ENCODE measurements around the gene MCRS1.
A peak's percentile ranks its signal among the peaks of the same experiment; 100 is the strongest.
"Not testable (repeated sequence)": the region's sequence is repeated elsewhere in the genome, so short reads cannot be mapped to it uniquely, and the experiment has no call there.

The MCRS1 gene

DNA sequence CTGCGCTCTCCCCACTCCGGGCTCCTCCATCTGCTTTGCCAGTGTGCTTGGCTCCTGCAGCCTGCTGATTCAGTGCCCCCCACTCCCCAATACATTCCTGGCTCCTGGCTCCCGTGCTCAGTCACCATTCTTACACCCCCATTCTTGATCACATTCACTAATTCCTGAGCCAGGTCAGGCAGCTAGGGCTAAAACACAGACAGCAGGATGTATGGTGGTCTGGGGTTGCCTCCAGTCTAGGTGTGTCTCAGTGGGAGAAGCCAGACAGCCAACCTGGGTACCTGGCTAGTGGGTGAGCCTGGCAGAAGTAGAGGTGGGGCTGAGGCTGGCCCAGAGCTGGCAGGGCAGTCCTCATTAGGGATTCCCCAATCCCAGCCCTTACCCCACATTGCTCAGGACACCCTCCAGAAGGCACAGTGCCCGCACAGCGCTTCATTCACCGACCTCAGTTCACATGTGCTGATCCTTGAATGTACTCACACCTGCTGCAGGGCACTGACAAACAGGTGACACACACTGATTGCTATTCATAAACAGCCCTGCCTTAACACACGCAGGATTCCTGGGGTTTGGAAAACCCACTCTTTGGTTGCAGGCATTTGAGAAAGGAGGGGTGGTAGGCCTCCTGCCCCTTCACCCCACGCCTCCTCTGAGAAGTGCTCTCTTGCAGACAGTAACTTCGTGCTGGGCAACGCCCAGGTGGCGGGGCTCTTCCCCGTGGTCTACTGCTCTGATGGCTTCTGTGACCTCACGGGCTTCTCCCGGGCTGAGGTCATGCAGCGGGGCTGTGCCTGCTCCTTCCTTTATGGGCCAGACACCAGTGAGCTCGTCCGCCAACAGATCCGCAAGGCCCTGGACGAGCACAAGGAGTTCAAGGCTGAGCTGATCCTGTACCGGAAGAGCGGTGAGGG, 27.5 kb downstream of the MCRS1 start:
- no peak for DNase-seq

GRCh38 chr12:49539406-49540228, 28.3 kb downstream of the MCRS1 start:
- DNase-seq: no peak

DNA sequence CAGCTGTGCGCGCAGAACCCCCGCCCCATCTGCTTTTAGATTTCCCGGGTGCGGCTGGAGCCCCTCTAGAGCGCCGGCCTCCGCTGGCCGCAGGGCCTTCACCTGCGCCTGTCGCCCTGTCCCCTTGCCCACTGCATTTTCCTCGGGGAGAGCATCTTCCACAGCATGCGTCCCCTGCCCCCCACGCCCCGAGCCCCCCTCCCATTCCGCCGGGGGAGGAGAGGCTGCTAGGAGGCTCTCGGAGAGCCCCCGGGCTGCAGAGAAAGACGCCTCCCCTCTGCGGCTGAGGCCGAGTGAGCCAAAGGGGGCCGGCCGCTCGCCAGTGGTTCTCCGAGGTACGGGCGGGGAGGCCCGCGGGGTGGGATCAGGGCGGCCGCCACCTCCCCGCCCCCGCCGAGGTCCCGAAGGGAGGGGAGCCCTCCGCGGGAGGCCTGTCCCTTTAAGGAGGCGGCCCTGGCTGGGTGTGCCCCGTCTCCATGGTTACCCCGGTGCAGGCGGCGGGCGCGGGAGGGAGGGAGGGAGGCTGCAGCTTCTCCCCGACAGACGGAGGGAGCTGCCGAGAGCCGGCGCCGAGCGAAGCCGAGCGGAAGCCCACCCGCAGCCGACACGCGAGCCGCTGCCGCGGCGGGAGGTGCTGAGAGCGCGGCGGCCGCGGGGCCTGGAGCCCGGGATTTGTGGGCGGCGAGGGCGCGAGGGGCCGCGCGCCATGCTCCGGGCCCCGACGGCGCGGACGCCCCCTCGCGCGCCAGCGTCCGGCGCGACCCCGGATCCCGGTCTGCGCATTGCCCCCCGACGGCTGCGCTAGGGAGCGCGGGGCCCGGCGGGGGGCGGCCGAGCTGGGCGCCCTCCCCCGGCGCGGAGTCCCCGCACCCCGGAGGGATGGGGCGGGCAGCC, 29.2 kb downstream of the MCRS1 start, which contains the start of gene KCNH3:
TSS of gene KCNH3 (plus strand) at position 521 of the 894 bp plus-strand sequence. CDS start 387 bp downstream, outside the sequence.
- DNase-seq: peak; percentile 94

- peak; percentile 37 for DNase-seq
Measured at GRCh38 chr12:49537752-49538509, 30.0 kb downstream of the MCRS1 start.

GRCh38 chr12:49537231-49537751, 30.7 kb downstream of the MCRS1 start:
- DNase-seq: no peak

DNA sequence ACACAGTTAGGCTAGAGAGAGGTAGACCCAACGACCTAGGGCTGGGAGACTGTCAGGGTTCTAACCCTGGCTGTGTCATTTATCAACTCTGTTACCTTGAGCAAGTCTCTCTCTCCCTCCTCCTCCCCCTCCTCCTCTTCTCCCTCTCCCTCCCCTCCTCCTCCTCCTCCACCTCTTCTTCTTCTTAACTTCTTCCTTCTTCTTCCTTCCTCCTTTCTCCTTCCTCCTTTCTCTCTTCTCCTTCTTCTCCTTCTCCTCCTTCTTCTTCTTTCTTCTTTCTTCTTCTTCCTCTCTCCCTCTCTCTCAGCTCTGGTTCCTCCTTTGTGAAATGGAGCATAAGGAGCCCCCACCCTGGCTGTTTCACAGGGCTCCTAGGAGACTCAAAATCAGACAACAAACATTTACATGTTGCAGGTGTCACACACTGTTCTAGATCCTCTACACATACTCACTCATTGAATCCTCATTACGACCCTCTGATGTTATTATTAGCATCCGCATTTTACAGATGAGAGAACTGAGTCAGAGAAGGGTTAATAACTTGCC, 31.3 kb downstream of the MCRS1 start:
- DNase-seq: no peak

- DNase-seq: no peak
Measured at GRCh38 chr12:49535921-49536525, 31.9 kb downstream of the MCRS1 start.

- DNase-seq: no peak
Measured at GRCh38 chr12:49534731-49535278, 33.1 kb downstream of the MCRS1 start.

- not testable (repeated sequence) for DNase-seq
Measured at GRCh38 chr12:49534122-49534521, 33.8 kb downstream of the MCRS1 start.

- no peak for DNase-seq
Measured at GRCh38 chr12:49533331-49533730, 34.6 kb downstream of the MCRS1 start.

DNA sequence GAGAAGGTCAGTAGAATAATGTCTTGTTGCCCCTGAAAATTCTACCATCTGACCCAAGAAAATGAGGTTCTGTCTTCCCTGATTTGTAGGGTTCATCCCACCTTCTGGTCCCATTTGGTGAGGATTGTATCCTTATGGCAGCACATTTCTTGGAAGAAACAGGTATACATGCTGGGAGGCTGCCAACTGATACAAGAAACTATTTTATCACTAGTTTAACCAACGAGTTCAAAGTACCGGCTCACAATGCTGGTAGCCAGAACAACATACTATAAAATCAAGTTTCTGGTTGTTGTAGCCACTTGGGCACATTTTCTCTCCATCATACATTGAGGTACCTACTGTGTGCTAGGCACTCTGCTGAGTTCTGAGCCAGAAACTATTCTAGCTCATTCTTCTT, 36.2 kb downstream of the MCRS1 start:
- no peak for DNase-seq

DNA sequence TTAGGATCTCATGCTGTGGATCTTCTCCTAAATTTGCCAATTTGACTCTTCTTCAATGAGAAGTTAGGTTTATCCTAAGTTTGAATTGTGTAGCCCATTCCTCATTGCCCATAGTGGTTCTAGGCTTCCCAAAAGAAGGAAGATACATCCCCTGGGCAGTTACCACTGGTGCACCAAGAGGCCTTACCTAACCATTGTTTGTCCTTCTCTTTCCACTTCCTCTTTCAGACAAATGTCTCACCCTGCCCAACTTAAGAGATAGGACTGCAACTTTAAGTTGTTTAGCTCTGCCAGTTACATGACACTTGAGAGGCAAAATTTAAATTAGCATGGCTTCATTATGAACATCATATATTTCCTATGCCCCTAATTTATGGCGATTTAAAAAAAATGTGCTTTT, 38.5 kb downstream of the MCRS1 start:
- DNase-seq: no peak

- DNase-seq: no peak
Measured at GRCh38 chr12:49527361-49528130, 40.4 kb downstream of the MCRS1 start.

DNA sequence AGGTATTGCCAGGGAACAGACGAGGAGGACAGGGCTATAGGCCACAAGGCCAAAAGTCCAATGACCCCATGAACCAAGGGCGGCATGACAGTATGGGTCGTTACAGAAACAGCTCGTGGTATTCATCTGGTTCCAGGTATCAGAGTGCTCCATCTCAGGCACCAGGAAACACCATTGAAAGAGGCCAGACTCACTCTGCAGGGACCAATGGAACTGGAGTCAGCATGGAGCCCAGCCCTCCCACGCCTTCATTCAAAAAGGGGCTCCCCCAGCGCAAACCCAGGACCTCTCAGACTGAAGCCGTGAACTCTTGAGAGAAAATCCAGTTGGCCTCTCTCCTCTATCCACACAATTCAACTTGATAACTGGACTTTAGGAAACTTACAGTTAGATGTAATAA, 42.0 kb downstream of the MCRS1 start:
- no peak for DNase-seq

DNA sequence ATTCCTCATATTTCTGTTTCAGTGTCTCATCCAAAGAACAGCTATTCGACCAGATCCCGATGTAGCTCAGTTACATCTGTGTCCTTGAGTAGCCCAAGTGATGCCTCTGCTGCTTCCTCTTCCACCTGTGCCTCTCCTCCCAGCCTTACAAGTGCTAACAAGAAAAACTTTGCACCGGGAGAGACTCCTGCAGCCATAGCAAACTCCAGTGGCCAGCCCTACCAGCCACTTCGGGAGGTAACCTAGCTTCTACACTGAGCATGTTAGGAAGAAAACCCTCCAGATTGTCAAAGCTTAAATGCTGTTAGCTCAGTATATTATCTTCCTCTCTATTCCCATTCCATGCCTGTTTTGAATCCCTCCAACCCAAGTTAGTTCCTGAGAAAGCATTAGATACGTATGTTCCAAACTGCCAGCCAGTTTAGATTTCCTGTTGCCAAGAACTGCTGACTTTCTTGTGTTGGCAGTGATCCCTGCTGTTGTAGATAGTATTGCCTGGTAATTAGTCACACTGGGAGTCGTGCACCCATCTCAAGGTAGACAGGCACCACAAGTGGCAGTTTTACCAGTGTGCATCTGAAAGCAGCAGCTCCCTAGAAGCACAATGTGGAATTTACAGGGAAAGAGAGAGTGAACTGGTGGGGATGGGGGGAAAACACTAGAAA, 43.1 kb downstream of the MCRS1 start:
- no peak for DNase-seq

DNA sequence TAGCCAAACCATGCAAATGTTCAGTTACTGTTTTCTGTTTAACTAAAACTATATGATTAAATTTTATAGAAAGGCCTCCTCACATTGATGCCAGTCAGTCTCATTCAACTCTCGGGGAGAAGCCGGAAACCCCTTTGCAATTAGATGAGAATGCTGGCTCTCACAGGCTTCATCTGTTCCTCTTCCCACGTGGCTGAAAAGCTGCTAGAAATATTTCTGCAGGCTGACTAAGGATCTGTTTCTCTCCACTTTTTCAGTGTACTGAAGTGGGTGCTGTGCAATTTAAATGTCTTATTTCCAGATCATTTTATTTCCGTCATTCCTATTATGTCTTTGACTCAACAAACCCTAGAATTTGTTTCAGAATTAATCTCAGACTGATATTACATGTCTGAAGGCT, 46.6 kb downstream of the MCRS1 start:
- DNase-seq: no peak

- DNase-seq: no peak
Measured at GRCh38 chr12:49519574-49519936, 48.4 kb downstream of the MCRS1 start.

DNA sequence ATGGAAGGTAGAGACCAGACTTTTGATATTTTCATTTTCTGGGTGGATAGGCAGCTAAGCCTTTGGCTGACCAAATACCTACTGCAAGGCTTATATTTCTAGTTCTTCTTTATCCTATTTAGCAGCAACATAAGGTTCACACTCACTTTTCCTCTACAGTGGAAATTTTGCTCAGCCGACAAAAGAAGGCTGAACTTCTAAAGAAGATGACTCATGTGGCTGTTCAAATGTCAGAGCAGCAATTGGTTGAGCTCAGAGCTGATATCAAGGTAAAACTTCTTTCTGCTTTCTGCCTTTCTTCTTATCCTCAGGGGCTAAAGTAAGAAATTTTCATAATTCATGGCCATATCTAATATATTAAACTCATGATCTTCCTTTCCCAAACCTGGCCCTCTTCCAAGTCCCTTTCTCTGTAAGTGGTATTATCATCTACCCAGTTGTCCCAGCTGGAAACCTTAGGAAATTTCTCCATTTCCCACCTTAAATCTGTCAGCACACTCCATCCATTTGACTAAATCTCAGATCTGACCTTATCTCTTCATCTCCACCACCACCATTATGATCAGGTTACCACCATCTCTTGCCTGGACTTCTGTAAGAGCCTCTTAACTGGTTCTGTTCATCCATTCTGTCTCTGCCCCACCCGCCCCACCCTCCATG, 48.9 kb downstream of the MCRS1 start:
- DNase-seq: no peak

DNA sequence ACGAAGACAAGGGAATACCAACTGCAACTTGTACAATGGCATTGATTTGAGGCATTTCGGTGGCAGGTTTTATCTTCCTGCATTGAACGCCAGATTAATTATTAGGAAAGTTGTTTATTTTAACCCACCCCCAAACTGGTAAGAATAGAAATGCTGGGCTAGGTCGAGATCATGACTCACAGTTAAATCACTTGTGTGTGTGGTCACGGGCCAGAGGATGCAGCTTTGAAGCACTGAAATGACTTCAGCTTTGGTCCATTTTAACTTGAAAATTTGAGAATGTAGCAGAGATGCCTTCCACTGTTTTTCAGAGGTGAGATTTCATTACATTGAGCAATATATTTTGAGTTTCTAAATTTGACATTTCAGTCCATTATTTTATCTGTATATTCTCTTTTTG, 52.7 kb downstream of the MCRS1 start:
- DNase-seq: no peak
